HCT116 (cell line): ENCODE results near the gene ARMH3. TPM values are rescaled to one million over a fixed set of nuclear protein-coding genes. Genes with fewer than 3 reads are reported as not detected.
"Not testable (repeated sequence)": the region's sequence is repeated elsewhere in the genome, so short reads cannot be mapped to it uniquely, and the experiment has no call there.

Experiments used
- ATAC-seq: fragments of 200-7000 bp; cut with Tn5 transposase; 2 replicates; pipeline ENCODE4 v1.9.1; 2020; ENCODE audit warnings: mild to moderate bottlenecking, moderate library complexity
- BruUV-seq: library from RNA; stranded (reverse); fragments of 400-500 nt; replicated peaks from 2 replicates; lab custom pipeline; 2021; lab: Mats Ljungman, UMichigan
- CTCF ChIA-PET: fragments of 300-600 bp; sonication (Branson Sonifier 250); formaldehyde crosslinking; loops from one replicate; lab custom pipeline; 2021; ENCODE audit warnings: antibody characterized with exemption; lab: Charles Lee
- POLR2A ChIA-PET: fragments of 300-600, 350-600 bp; sonication (Branson Sonifier 250); formaldehyde crosslinking; loops from one replicate; lab custom pipeline; 2021; ENCODE audit warnings: antibody characterized with exemption; lab: Charles Lee
- RAD21 ChIA-PET, 2 experiments: fragments of 300-600 bp; sonication (Branson Sonifier 250); formaldehyde crosslinking; loops; one replicate each; lab custom pipeline; 2023; ENCODE audit warnings: low total read pairs in 2 of 2; ENCODE audit not compliant: uncharacterized antibody in 2 of 2, unreplicated experiment in 2 of 2, low non-redundant PET in 1 of 2; lab: Charles Lee
- DNase-seq: peaks from one replicate; pipeline ENCODE4 v3.0.0-alpha.2; 2010; ENCODE audit warnings: low read depth, low spot score
- H2AFZ ChIP-seq: fragments of 200-600 bp; shearing (Covaris generic), sonication (generic); 2 replicates; pipeline ENCODE4 v1.6.1; 2017; ENCODE audit warnings: low read depth, mixed run types, mixed read lengths, antibody characterized with exemption, low read length; ENCODE audit not compliant: poor library complexity, severe bottlenecking
- H3K27ac ChIP-seq: 2 replicates; pipeline ENCODE4 v1.5.1; 2012; ENCODE audit warnings: low read depth, low read length
- H3K27me3 ChIP-seq: fragments of 200-600 bp; sonication (generic); 2 replicates; pipeline ENCODE4 v1.6.1; 2016; ENCODE audit warnings: mixed run types, low read length, mixed read lengths; ENCODE audit not compliant: insufficient read depth
- H3K36me3 ChIP-seq, 2 experiments: fragments of 200-500 bp in 1 of 2; fragments of 200-600 bp in 1 of 2; sonication (Bioruptor generic) in 1 of 2; sonication (generic) in 1 of 2; 2 replicates each; pipeline versions ENCODE4 v1.5.1 to v1.6.1; 2014 to 2016; ENCODE audit warnings: low read length in 2 of 2, inconsistent platforms in 1 of 2, mixed read lengths in 1 of 2, mixed run types in 1 of 2; ENCODE audit not compliant: insufficient read depth in 2 of 2, control insufficient read depth in 1 of 2
- H3K4me1 ChIP-seq, 2 experiments: fragments of 200-600 bp in 1 of 2; sonication (generic) in 1 of 2; 2 replicates each; pipeline versions ENCODE4 v1.5.1 to v1.6.1; 2012 to 2017; ENCODE audit warnings: low read length in 2 of 2, inconsistent platforms in 1 of 2, mild to moderate bottlenecking in 1 of 2, mixed read lengths in 1 of 2, mixed run types in 1 of 2, moderate library complexity in 1 of 2; ENCODE audit not compliant: insufficient read depth in 2 of 2, control insufficient read depth in 1 of 2
- H3K4me2 ChIP-seq: fragments of 200-600 bp; sonication (generic); 2 replicates; pipeline ENCODE4 v1.6.1; 2017; ENCODE audit warnings: mixed run types, low read length, mixed read lengths
- H3K4me3 ChIP-seq, 2 experiments: fragments of 200-600 bp in 1 of 2; sonication (generic) in 1 of 2; replicated peaks in 1 of 2; 2 replicates each; pipeline ENCODE4 v1.5.1; 2011 to 2016; ENCODE audit warnings: low read length in 2 of 2, control low read depth in 1 of 2, low read depth in 1 of 2, mild to moderate bottlenecking in 1 of 2, mixed read lengths in 1 of 2, mixed run types in 1 of 2
- H3K79me2 ChIP-seq: fragments of 200-600 bp; sonication (generic); 2 replicates; pipeline ENCODE4 v1.6.1; 2017; ENCODE audit warnings: mild to moderate bottlenecking, mixed run types, low read length, moderate library complexity, mixed read lengths; ENCODE audit not compliant: insufficient read depth
- H3K9ac ChIP-seq: fragments of 200-600 bp; sonication (generic); 2 replicates; pipeline ENCODE4 v1.6.1; 2016; ENCODE audit warnings: low read length, mixed read lengths
- H3K9me2 ChIP-seq: fragments of 200-600 bp; sonication (generic), shearing (Covaris generic); 2 replicates; pipeline ENCODE4 v1.6.1; 2017; ENCODE audit warnings: mixed run types, mild to moderate bottlenecking, moderate library complexity; ENCODE audit not compliant: insufficient read depth
- H3K9me3 ChIP-seq, 2 experiments: fragments of 200-500 bp in 1 of 2; fragments of 200-600 bp in 1 of 2; sonication (Bioruptor generic) in 1 of 2; sonication (generic) in 1 of 2; 2 replicates each; pipeline ENCODE4 v1.6.1; 2014 to 2017; ENCODE audit warnings: low read length in 2 of 2, mixed read lengths in 2 of 2, inconsistent platforms in 1 of 2, low read depth in 1 of 2, mild to moderate bottlenecking in 1 of 2, mixed run types in 1 of 2, moderate library complexity in 1 of 2; ENCODE audit not compliant: control insufficient read depth in 1 of 2, insufficient read depth in 1 of 2
- H4K20me1 ChIP-seq: fragments of 200-600 bp; sonication (generic), shearing (Covaris generic); 2 replicates; pipeline ENCODE4 v1.6.1; 2017; ENCODE audit warnings: mixed run types, mild to moderate bottlenecking, moderate library complexity; ENCODE audit not compliant: insufficient read depth
- ATF3 ChIP-seq: IDR thresholded peaks from 2 replicates; pipeline ENCODE4 v1.6.1; 2012
- CBX3 ChIP-seq: IDR thresholded peaks from 2 replicates; pipeline ENCODE4 v1.6.1; 2012; ENCODE audit warnings: low read depth
- CEBPB ChIP-seq: IDR thresholded peaks from 2 replicates; pipeline ENCODE4 v1.6.1; 2012; ENCODE audit warnings: low read depth
- CTCF ChIP-seq, 3 experiments: fragments of 200-600 bp in 1 of 3; sonication (generic) in 1 of 3; IDR thresholded peaks in 2 of 3; conservative IDR thresholded peaks in 1 of 3; 2 replicates each; pipeline ENCODE4 v1.5.1; 2012 to 2017; ENCODE audit warnings: low read depth in 2 of 3, low read length in 2 of 3, antibody characterized with exemption in 1 of 3, borderline replicate concordance in 1 of 3, control low read depth in 1 of 3, mild to moderate bottlenecking in 1 of 3, mixed read lengths in 1 of 3, mixed run types in 1 of 3, moderate library complexity in 1 of 3; ENCODE audit not compliant: insufficient read depth in 1 of 3
- ELF1 ChIP-seq: IDR thresholded peaks from 2 replicates; pipeline ENCODE4 v1.6.1; 2012; ENCODE audit warnings: low read depth, borderline replicate concordance
- EZH2 ChIP-seq: fragments of 200-600 bp; sonication (generic); IDR thresholded peaks from 2 replicates; pipeline ENCODE4 v1.6.1; 2017; ENCODE audit warnings: antibody characterized with exemption, mixed run types
- FOSL1 ChIP-seq: IDR thresholded peaks from 2 replicates; pipeline ENCODE4 v1.6.1; 2012; ENCODE audit warnings: low read depth
- JUND ChIP-seq: IDR thresholded peaks from 2 replicates; pipeline ENCODE4 v1.6.1; 2012
- MAX ChIP-seq: IDR thresholded peaks from 2 replicates; pipeline ENCODE4 v1.6.1; 2012
- POLR2A ChIP-seq: IDR thresholded peaks from 2 replicates; pipeline ENCODE4 v1.7.0; 2011; ENCODE audit warnings: borderline replicate concordance; ENCODE audit not compliant: insufficient read depth, insufficient read length; ENCODE audit errors: extremely low read depth
- POLR2AphosphoS5 ChIP-seq: IDR thresholded peaks from 2 replicates; pipeline ENCODE4 v1.6.1; 2011; ENCODE audit warnings: mild to moderate bottlenecking, low read depth, low read length, moderate library complexity
- RAD21 ChIP-seq: IDR thresholded peaks from 2 replicates; pipeline ENCODE4 v1.6.1; 2012; ENCODE audit warnings: low read depth, mild to moderate bottlenecking
- SP1 ChIP-seq: IDR thresholded peaks from 2 replicates; pipeline ENCODE4 v1.6.1; 2012; ENCODE audit warnings: low read depth
- SRF ChIP-seq: IDR thresholded peaks from 2 replicates; pipeline ENCODE4 v1.6.1; 2012; ENCODE audit warnings: low read depth
- TCF7L2 ChIP-seq: IDR thresholded peaks from 2 replicates; pipeline ENCODE4 v1.7.0; 2011; ENCODE audit warnings: borderline replicate concordance, inconsistent platforms; ENCODE audit not compliant: insufficient read depth, insufficient read length; ENCODE audit errors: extremely low read depth
- ZBTB33 ChIP-seq: IDR thresholded peaks from 2 replicates; pipeline ENCODE4 v1.6.1; 2011; ENCODE audit warnings: mild to moderate bottlenecking, low read length, moderate library complexity; ENCODE audit not compliant: insufficient replicate concordance; ENCODE audit errors: extremely low read depth
- ZFX ChIP-seq: fragments of 450-650 bp; IDR thresholded peaks from 2 replicates; pipeline ENCODE4 v1.6.1; 2017
- intact Hi-C: fragments of 100-400 bp; cut with micrococcal nuclease; formaldehyde crosslinking; loops from 2 replicates; pipeline ENCODE4 v1.10.0; 2022
- total RNA-seq: library from RNA; stranded (reverse); gene quantifications from one replicate; pipeline ENCODE4 v1.2.1, GENCODE V29; 2021; ENCODE audit not compliant: unreplicated experiment

Gene ARMH3
- total RNA-seq, 1 experiment from 2014 or later, result 30.4 TPM

- intact Hi-C loops, ATAC-seq, DNase-seq, H3K27me3 ChIP-seq, H3K4me3 ChIP-seq, H3K9ac ChIP-seq, H4K20me1 ChIP-seq, H3K4me1 ChIP-seq, H3K27ac ChIP-seq, H3K4me2 ChIP-seq, H3K9me3 ChIP-seq, H2AFZ ChIP-seq, BruUV-seq, H3K9me2 ChIP-seq, H3K79me2 ChIP-seq: not testable (repeated sequence)
- RAD21 ChIA-PET, result interaction anchor here in 1 of 2 experiments (0.7 to 1.3 kb wide), 2 partner anchors 117 to 166 kb away, joined by 3 to 6 read pairs; no protein-coding TSS in a partner anchor
- CTCF ChIA-PET, result interaction anchor here (1.3 to 7.1 kb wide), 3 partner anchors 117 to 793 kb away, joined by 4 to 267 read pairs (median 10); partner anchors contain the start of gene KCNIP2
- peaks cover 20 to 22% of the 10 kb centered on the region in 2 experiments for H3K36me3 ChIP-seq
- POLR2A ChIA-PET, result interaction anchor here (0.7 kb wide), 1 partner anchor 649 kb away, joined by 3 read pairs; no protein-coding TSS in a partner anchor
Measured at GRCh38 chr10:102007031-102007430, 48.9 kb downstream of the ARMH3 start.

GRCh38 chr10:102004376-102004775 is 51.6 kb downstream of the ARMH3 start:
- ATAC-seq, result no peak
- peaks cover 21 to 28% of the 10 kb centered on the region in 2 experiments for H3K36me3 ChIP-seq
- H3K79me2 ChIP-seq, result no peaks in the 10 kb centered on the region
- no peak overlapping the region for H2AFZ ChIP-seq
- no TSS peak for BruUV-seq
- no peak overlapping the region for H3K4me3 ChIP-seq
- RAD21 ChIA-PET, result no interaction called here
- no peak overlapping the region for H3K9ac ChIP-seq
- no peak for DNase-seq
- intact Hi-C loops, result no loop called here
- H3K27me3 ChIP-seq, result no peaks in the 10 kb centered on the region
- CTCF ChIA-PET, result interaction anchor here (1.0 to 1.2 kb wide), 2 partner anchors 9 to 164 kb away, joined by 3 to 5 read pairs; no protein-coding TSS in a partner anchor
- H4K20me1 ChIP-seq, result no peaks in the 10 kb centered on the region
- H3K9me3 ChIP-seq, result no peaks in the 10 kb centered on the region
- H3K27ac ChIP-seq, result no peak overlapping the region
- H3K9me2 ChIP-seq, result no peaks in the 10 kb centered on the region
- H3K4me2 ChIP-seq, result no peak overlapping the region
- peaks cover 2% of the 10 kb centered on the region in 2 experiments for H3K4me1 ChIP-seq
- POLR2A ChIA-PET, result interaction anchor here (0.9 kb wide), 1 partner anchor 63 kb away, joined by 3 read pairs; no protein-coding TSS in a partner anchor
- no peak for TF ChIP-seq CEBPB
- TF ChIP-seq RAD21, result no peak
- no peak for TF ChIP-seq EZH2
- TF ChIP-seq POLR2A, result no peak
- TF ChIP-seq TCF7L2, result no peak
- no peak for TF ChIP-seq MAX
- no peak for TF ChIP-seq CTCF (IDR thresholded peaks at IDR 0.05 in 2 of 3, conservative IDR thresholded peaks at IDR 0.05 in 1 of 3; ENCODE audit: borderline replicate concordance in 1 of 3, insufficient read depth in 1 of 3, low read depth in 2 of 3, low read length in 2 of 3)
- TF ChIP-seq FOSL1, result no peak
- TF ChIP-seq ZFX, result no peak
- TF ChIP-seq POLR2AphosphoS5, result no peak
- TF ChIP-seq ATF3, result no peak
- no peak for TF ChIP-seq SP1
- TF ChIP-seq CBX3, result no peak
- TF ChIP-seq ZBTB33, result no peak
- TF ChIP-seq SRF, result no peak
- no peak for TF ChIP-seq JUND
- no peak for TF ChIP-seq ELF1
